Lower leg skin (tissue), 3 donors: ENCODE measurements around the gene KLHDC4.

Experiments
- CTCF ChIP-seq, 3 donors: fragments of 450-650 bp; IDR thresholded peaks; one replicate each; pipeline ENCODE4 v1.5.1; 2016; ENCODE audit warnings: antibody characterized with exemption in 3 of 3, mild to moderate bottlenecking in 3 of 3, moderate library complexity in 2 of 3
- POLR2A ChIP-seq, 2 donors: fragments of 450-650 bp; IDR thresholded peaks; one replicate each; pipeline ENCODE4 v1.6.1; 2016 to 2017; ENCODE audit warnings: antibody characterized with exemption in 2 of 2, mild to moderate bottlenecking in 1 of 2, moderate library complexity in 1 of 2

- TF ChIP-seq POLR2A (IDR thresholded peaks at IDR 0.05): no peak
- no peak for TF ChIP-seq CTCF (IDR thresholded peaks at IDR 0.05)
Observed at GRCh38 chr16:87792205-87792565, 26.4 kb upstream of the KLHDC4 start.
